H1 (cell line): Measurements from ENCODE around the gene OR4K1. TPM values are rescaled to one million over a fixed set of nuclear protein-coding genes. Genes with fewer than 3 reads are reported as not detected.

Experiments
- BCL11A ChIP-seq, 2 experiments: IDR thresholded peaks; one replicate each; pipeline ENCODE4 v1.6.1; 2011; ENCODE audit warnings: low read depth in 2 of 2, low read length in 2 of 2, mild to moderate bottlenecking in 2 of 2
- CBX8 ChIP-seq: fragments of 300-800, 300-1000 bp; sonication (generic); IDR thresholded peaks from 2 replicates; pipeline ENCODE4 v1.7.1; 2016; ENCODE audit warnings: low read depth, low read length, borderline replicate concordance
- CHD7 ChIP-seq: fragments of 300-600 bp; sonication (generic); IDR thresholded peaks from 2 replicates; pipeline ENCODE4 v1.7.1; 2012; ENCODE audit warnings: low read length, moderate library complexity, mild to moderate bottlenecking, inconsistent platforms; ENCODE audit not compliant: insufficient replicate concordance
- EGR1 ChIP-seq: IDR thresholded peaks from 2 replicates; pipeline ENCODE4 v1.6.1; 2011; ENCODE audit warnings: low read depth, low read length, borderline replicate concordance
- GABPA ChIP-seq: IDR thresholded peaks from 2 replicates; pipeline ENCODE4 v1.6.1; 2011; ENCODE audit warnings: mild to moderate bottlenecking, low read length, moderate library complexity, borderline replicate concordance; ENCODE audit not compliant: insufficient read depth
- JUN ChIP-seq: IDR thresholded peaks from 2 replicates; pipeline ENCODE4 v1.6.1; 2011; ENCODE audit warnings: low read depth, mild to moderate bottlenecking, improper control_type of control experiment, low read length
- RBBP5 ChIP-seq: IDR thresholded peaks from 2 replicates; pipeline ENCODE4 v1.7.1; 2012; ENCODE audit warnings: low read depth, mild to moderate bottlenecking, inconsistent platforms, low read length, moderate library complexity, borderline replicate concordance
- SP2 ChIP-seq: IDR thresholded peaks from 2 replicates; pipeline ENCODE4 v1.6.1; 2012; ENCODE audit warnings: mild to moderate bottlenecking, low read length, inconsistent platforms
- TAF1 ChIP-seq: IDR thresholded peaks from 2 replicates; pipeline ENCODE4 v1.6.1; 2011; ENCODE audit warnings: mild to moderate bottlenecking, low read depth, low read length
- polyA plus RNA-seq, 7 experiments: library from polyadenylated mRNA; depleted of rRNA in 3 of 7; stranded (reverse) in 5 of 7; unstranded in 2 of 7; fragments of >200 nt in 5 of 7; fragments of 200-250 nt in 2 of 7; gene quantifications; 1 replicate in 5 of 7; 2 replicates in 1 of 7; 4 replicates in 1 of 7; pipeline versions ENCODE4 v1.2.1 to v1.2.3, GENCODE V29; 2011 to 2013; ENCODE audit warnings: missing spikeins in 2 of 7, mixed read lengths in 2 of 7
- total RNA-seq: library from RNA; stranded (reverse); fragmentation: NEBNext Ultra II Directional; extraction: Animal tissue kit (Norgen Biotek cat#: 25700); gene quantifications from 2 replicates; pipeline ENCODE4 v1.2.1, GENCODE V29; 2021
- TF ChIP-seq, protein P1 (sequence below): IDR thresholded peaks from 2 replicates; pipeline ENCODE4 v1.6.1; 2012; ENCODE audit warnings: inconsistent platforms

The OR4K1 gene
- total and polyA plus RNA-seq, 2 of the 8 experiments (the other 6 are each of a cell fraction or from before 2014, with no cell fraction given): not detected

- TF ChIP-seq CHD7 (no peak), EGR1 (no peak), GABPA (no peak), SP2 (no peak), JUN (no peak), CBX8 (no peak), TAF1 (no peak), BCL11A (IDR thresholded peaks at IDR 0.05; ENCODE audit: low read depth in 2 of 2, low read length in 2 of 2) (no peak), RBBP5 (no peak)
- TF ChIP-seq, protein P1, sequence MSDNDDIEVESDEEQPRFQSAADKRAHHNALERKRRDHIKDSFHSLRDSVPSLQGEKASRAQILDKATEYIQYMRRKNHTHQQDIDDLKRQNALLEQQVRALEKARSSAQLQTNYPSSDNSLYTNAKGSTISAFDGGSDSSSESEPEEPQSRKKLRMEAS: no peak
Measured at GRCh38 chr14:19917243-19917642, 13.5 kb upstream of the OR4K1 start (continued).
